Adipocyte (in vitro differentiated cells): ENCODE measurements around the gene SIAH1.

ENCODE experiments used
- DNase-seq: peaks from one replicate; pipeline ENCODE4 v3.0.0-alpha.2; 2015; ENCODE audit warnings: low read depth
- H3K27me3 ChIP-seq: replicated peaks from 2 replicates; pipeline ENCODE4 v1.7.0; 2013; ENCODE audit warnings: mild to moderate bottlenecking, low read length, moderate library complexity; ENCODE audit not compliant: control insufficient read depth, insufficient read depth
- H3K36me3 ChIP-seq: 2 replicates; pipeline ENCODE4 v1.7.0; 2013; ENCODE audit warnings: low read length, mild to moderate bottlenecking, moderate library complexity; ENCODE audit not compliant: control insufficient read depth, insufficient read depth, severe bottlenecking
- H3K4me1 ChIP-seq: 2 replicates; pipeline ENCODE4 v1.7.0; 2013; ENCODE audit warnings: mild to moderate bottlenecking, low read length, moderate library complexity; ENCODE audit not compliant: control insufficient read depth, insufficient read depth
- H3K4me3 ChIP-seq: 2 replicates; pipeline ENCODE4 v1.7.0; 2013; ENCODE audit warnings: mild to moderate bottlenecking, low read length, moderate library complexity
- H3K9ac ChIP-seq: 2 replicates; pipeline ENCODE4 v1.7.0; 2013; ENCODE audit warnings: mild to moderate bottlenecking, low read length, moderate library complexity
- H3K9me3 ChIP-seq: 2 replicates; pipeline ENCODE4 v1.7.0; 2013; ENCODE audit warnings: mild to moderate bottlenecking, low read length, moderate library complexity; ENCODE audit not compliant: control insufficient read depth

Gene SIAH1

DNA sequence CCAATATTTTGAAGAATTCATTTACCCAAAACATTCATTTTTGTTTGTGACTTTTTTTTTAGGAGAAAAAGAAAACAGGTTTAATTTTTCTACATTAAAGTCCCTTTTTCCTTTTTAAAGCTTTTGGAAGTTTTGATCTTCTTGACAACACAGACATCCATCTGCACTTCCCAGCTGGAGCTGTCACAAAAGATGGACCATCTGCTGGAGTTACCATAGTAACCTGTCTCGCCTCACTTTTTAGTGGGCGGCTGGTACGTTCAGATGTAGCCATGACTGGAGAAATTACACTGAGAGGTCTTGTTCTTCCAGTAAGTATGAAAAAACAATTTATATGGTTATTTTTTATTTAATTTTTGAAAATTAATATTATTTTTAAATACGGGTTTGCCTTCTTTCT is 37.2 kb downstream of the SIAH1 start:
- DNase-seq, result no peak
- no peaks in the 10 kb centered on the region for H3K4me1 ChIP-seq
- no peak overlapping the region for H3K9ac ChIP-seq
- no peaks in the 10 kb centered on the region for H3K9me3 ChIP-seq
- H3K4me3 ChIP-seq, result no peak overlapping the region
- no peaks in the 10 kb centered on the region for H3K27me3 ChIP-seq
- peaks cover 70% of the 10 kb centered on the region for H3K36me3 ChIP-seq

DNA sequence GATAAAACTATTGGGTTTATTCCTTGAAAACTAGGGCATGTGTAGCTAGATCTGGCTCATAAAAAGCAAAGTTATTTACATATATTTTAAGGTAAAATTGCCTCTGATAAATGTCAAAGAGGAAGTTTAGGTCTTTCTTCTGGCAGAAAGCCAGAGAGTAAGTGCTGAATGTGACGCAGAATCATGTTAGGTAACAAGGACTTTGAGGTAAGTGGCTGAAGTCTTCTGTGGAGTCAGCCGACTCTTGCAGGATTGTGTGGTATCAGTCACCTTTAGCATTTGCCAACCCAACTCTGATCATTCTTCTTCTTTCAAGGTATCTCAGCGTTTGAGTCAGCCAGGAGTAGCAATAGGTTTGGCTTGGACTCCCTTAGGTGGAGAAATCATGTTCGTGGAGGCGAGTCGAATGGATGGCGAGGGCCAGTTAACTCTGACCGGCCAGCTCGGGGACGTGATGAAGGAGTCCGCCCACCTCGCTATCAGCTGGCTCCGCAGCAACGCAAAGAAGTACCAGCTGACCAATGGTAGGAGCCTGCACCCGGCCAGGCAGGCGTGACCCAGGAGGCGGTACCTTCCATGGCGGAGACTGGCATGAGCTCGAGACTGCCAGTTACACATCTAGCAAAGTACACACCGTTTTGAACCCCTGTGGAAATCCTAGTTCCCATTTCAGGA is 37.9 kb downstream of the SIAH1 start:
- Histone ChIP-seq H3K9ac (no peak overlapping the region), H3K4me1 (no peaks in the 10 kb centered on the region), H3K27me3 (no peaks in the 10 kb centered on the region), H3K4me3 (no peak overlapping the region), H3K9me3 (no peaks in the 10 kb centered on the region), H3K36me3 (peaks cover 70% of the 10 kb centered on the region)
- no peak for DNase-seq

DNA sequence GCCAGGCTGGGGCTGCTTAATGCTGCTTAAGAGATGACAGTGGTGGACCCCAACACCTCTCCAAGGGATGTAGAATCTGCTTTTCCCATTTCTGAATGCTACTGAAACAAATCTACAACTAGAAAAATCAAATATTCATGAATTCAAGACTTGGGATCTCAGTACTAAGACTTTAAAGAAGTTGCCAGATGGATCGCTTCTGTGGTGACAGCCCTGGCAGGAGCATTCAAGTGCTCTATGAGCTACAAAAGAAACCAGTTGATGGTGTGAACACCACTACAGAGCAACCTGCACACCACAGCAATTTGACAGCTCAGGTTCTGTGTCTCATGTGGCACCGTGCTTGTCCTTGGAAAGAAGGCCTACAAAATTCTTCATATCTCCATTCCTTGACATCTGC is 42.6 kb downstream of the SIAH1 start:
- Histone ChIP-seq H3K36me3 (peaks cover 56% of the 10 kb centered on the region), H3K27me3 (no peaks in the 10 kb centered on the region), H3K9me3 (no peaks in the 10 kb centered on the region), H3K9ac (no peak overlapping the region), H3K4me1 (no peaks in the 10 kb centered on the region), H3K4me3 (no peak overlapping the region)
- no peak for DNase-seq

DNA sequence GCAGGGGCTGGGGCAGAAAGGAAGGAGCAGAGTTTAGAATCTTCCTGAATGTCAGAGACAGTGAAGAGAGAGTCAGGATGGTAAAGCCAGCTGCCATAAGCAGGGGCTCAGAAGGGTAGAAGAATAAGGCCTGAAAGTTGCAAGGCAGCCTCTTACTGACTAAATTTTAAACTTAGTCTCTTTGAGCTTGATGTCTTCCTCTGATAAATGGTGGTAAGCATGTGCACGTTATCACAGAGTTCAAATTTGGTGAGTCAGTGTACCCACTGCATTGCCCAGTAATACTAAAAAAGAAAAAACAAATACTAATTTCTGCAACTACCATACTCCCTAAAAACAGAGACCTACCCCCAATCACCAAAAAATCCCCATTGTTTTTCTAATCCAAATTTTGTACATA is 45.2 kb downstream of the SIAH1 start:
- H3K9me3 ChIP-seq, result no peaks in the 10 kb centered on the region
- DNase-seq, result no peak
- no peaks in the 10 kb centered on the region for H3K27me3 ChIP-seq
- peaks cover 71% of the 10 kb centered on the region for H3K36me3 ChIP-seq
- no peak overlapping the region for H3K9ac ChIP-seq
- no peak overlapping the region for H3K4me3 ChIP-seq
- peaks cover 11% of the 10 kb centered on the region for H3K4me1 ChIP-seq

DNA sequence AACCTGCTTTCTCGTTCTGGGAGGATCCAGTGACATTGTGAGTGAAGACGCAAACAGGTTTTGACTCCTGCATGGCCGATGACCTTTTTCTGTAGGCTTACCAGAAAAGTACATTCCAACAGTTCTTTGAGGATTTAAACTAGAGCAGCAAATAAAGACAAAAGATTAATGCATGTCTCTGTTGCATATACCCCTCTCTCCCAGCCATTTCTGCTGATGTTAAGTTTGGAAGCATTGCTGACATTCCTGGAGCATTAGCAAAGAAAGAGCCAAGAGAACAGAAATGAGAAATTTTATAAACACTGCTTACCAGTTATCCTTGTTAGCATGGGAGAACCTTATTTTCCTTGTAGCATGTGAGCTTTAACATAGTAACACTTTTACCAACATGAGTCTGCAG is 49.3 kb downstream of the SIAH1 start:
- H3K27me3 ChIP-seq, result no peaks in the 10 kb centered on the region
- no peak overlapping the region for H3K9ac ChIP-seq
- H3K4me3 ChIP-seq, result peak overlapping the region; percentile 26
- peaks cover 52% of the 10 kb centered on the region for H3K36me3 ChIP-seq
- H3K9me3 ChIP-seq, result no peaks in the 10 kb centered on the region
- DNase-seq, result peak; percentile 72
- peaks cover 14% of the 10 kb centered on the region for H3K4me1 ChIP-seq

DNA sequence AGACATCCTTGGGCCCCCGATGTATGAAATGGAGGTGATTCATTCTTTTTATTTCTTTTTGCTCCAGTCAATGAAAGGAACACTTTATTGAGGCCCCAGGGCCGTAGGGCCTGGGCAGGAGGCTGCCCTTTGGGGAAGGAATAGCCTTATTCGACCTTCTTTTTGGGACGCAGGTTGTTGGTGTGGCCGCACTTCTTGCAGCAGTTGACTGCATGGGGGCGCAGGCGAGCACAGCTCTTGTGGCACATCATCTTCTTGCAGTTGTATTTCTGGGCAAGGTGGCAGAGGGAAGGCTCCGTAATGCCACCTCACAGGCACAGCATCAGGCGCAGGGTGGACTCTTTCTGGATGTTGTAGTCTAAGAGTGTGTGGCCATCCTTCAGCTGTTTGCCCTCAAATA is 50.9 kb downstream of the SIAH1 start:
- Histone ChIP-seq H3K27me3 (no peaks in the 10 kb centered on the region), H3K9me3 (no peaks in the 10 kb centered on the region), H3K4me1 (peaks cover 28% of the 10 kb centered on the region), H3K36me3 (peaks cover 42% of the 10 kb centered on the region), H3K9ac (no peak overlapping the region), H3K4me3 (no peak overlapping the region)
- DNase-seq, result no peak

DNA sequence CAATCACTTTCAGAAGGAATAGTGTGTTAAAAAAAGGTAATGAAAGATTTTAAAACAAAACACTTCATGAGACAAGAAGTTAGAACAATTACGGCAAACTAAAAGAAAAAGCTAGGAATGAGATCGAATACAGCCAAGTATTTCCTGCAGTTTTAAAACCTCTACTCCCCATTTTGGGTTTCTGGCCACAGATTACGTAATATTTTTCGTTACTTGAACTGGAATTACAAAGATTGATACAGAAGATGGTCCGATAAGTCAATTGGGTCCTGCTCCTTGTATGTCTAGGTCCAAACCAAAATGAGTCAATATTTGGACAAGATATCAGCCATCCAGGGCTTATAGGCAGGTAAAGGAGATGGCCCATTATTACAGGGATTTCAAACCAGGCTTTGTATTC is 52.2 kb downstream of the SIAH1 start:
- no peak for DNase-seq
- Histone ChIP-seq H3K27me3 (no peaks in the 10 kb centered on the region), H3K9me3 (no peaks in the 10 kb centered on the region), H3K4me1 (peaks cover 28% of the 10 kb centered on the region), H3K4me3 (no peak overlapping the region), H3K36me3 (peaks cover 38% of the 10 kb centered on the region), H3K9ac (no peak overlapping the region)

DNA sequence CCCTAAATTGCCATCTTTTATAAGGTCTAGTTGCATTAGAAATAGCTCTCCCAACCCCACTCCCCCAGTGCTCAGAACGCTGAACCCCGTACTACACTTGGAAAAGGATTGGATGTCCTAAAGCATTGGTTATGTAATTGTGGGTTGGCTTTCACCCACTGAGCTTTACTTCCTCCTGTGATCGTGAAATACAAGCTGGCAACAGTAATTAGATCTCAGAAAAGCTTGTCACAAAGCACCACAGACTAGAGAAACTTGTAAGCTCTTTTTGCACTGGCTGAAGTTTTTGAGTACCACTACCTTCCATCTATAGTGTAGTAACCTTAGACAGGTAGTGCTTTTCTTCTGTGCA is 54.4 kb downstream of the SIAH1 start:
- peak overlapping the region; percentile 24 for H3K4me3 ChIP-seq
- H3K27me3 ChIP-seq, result no peaks in the 10 kb centered on the region
- H3K9me3 ChIP-seq, result no peaks in the 10 kb centered on the region
- DNase-seq, result peak; percentile 8
- peaks cover 22% of the 10 kb centered on the region for H3K4me1 ChIP-seq
- H3K9ac ChIP-seq, result no peak overlapping the region
- peaks cover 27% of the 10 kb centered on the region for H3K36me3 ChIP-seq

DNA sequence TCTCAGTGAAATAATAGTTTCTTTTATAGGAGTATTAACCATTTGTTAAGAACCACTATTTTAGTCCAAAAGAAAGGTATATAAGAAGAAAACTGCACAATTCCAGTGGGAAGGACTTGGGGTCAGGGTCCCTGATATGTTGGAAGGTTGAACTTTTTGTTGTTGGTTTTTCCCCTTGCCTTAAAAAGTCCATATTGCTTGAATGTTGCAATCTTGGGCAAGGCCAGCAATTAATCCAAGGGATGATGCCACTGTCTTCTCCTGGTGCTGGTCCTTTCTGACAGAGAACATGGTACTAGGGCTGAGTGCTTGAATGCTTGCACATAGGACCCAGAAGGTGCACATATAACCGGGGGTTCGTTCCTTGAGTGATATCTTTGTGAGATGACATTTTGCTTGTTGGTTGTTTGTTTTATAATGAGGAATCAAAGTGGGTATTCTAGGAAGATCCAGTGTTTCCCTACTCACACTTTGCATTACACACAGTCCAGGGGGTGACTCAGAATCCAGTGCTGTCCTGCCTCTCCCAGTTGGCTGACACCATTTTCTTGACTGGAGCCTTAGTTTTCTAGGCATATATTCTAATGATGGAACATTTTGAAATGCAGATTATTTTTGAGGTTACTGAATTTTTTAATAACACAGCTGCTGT is 54.9 kb downstream of the SIAH1 start:
- no peak for DNase-seq
- H3K27me3 ChIP-seq, result no peaks in the 10 kb centered on the region

DNA sequence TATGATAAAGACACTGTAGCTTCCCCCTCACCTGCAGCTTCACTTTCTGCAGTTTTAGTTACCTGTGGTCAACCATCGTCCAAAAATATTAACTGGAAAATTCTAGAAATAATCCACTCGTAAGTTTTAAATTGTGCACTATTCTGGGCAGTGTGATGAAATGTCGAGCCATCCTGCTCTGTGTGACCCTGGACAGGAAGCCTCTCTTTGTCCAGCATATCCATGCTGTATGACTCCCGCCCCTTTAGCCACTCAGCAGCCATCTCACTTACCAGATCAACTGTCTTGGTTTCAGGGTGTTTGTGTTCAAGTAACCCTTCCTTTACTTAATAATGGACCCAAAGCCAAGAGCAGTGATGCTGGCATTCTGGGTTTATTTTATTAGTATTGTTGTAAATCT is 56.1 kb downstream of the SIAH1 start:
- Histone ChIP-seq H3K4me1 (peaks cover 19% of the 10 kb centered on the region), H3K9me3 (no peaks in the 10 kb centered on the region), H3K9ac (no peak overlapping the region), H3K36me3 (peaks cover 20% of the 10 kb centered on the region), H3K4me3 (no peak overlapping the region), H3K27me3 (no peaks in the 10 kb centered on the region)
- no peak for DNase-seq

More for the DNA sequence above, 54.9 kb downstream of the SIAH1 start:
- Histone ChIP-seq H3K36me3 (peaks cover 25% of the 10 kb centered on the region), H3K4me3 (no peak overlapping the region), H3K4me1 (peaks cover 17% of the 10 kb centered on the region), H3K9ac (no peak overlapping the region), H3K9me3 (no peaks in the 10 kb centered on the region)

DNA sequence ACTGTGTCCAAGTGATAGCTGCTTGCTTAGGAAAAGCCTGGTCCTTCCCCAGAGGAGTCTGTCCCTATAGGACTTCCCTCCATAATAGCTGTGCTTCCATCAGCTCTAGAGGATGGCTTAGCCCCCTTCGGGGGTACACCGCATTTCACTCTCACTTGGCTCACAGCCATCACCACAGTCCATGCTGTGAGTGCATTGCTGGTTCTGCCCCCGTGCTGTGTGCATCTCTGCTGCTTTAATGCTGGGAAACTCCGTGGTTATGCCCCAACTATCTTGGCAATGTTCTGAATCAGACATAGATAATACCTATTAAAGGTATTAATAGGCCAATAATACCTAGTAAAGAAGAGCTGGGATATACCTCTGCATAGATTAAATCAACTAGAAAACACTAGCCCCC is 58.3 kb downstream of the SIAH1 start:
- Histone ChIP-seq H3K9ac (no peak overlapping the region), H3K4me3 (no peak overlapping the region), H3K27me3 (no peaks in the 10 kb centered on the region), H3K36me3 (peaks cover 25% of the 10 kb centered on the region), H3K9me3 (no peaks in the 10 kb centered on the region), H3K4me1 (peaks cover 24% of the 10 kb centered on the region)
- no peak for DNase-seq
